AG04450 (cell line): ENCODE data around the gene SUCLG2. TPM values are rescaled to one million over a fixed set of nuclear protein-coding genes. Genes with fewer than 3 reads are reported as not detected.

Source experiments
- CTCF ChIA-PET: fragments of 300-600, 350-600 bp; formaldehyde crosslinking; extraction: SDS; loops from one replicate; lab custom pipeline; 2022; ENCODE audit warnings: antibody characterized with exemption, inconsistent platforms; lab: Charles Lee
- POLR2A ChIA-PET: fragments of 350-600 bp; formaldehyde crosslinking; extraction: SDS; loops from one replicate; lab custom pipeline; 2021; ENCODE audit warnings: antibody characterized with exemption, inconsistent platforms; lab: Yijun Ruan, JAX
- DNase-seq: peaks from one replicate; pipeline ENCODE4 v3.0.0-alpha.2; 2011; ENCODE audit warnings: low read depth, low spot score
- H3K27ac ChIP-seq: one replicate; pipeline ENCODE4 v1.5.1; 2012; ENCODE audit warnings: low read depth, low read length, control low read depth
- H3K27me3 ChIP-seq: one replicate; pipeline ENCODE4 v1.6.0; 2012; ENCODE audit warnings: low read length; ENCODE audit not compliant: control insufficient read depth, insufficient read depth
- H3K4me3 ChIP-seq: 2 replicates; pipeline ENCODE4 v1.5.1; 2011; ENCODE audit warnings: mild to moderate bottlenecking, low read depth, low read length, control low read depth
- H3K9me3 ChIP-seq: 2 replicates; pipeline ENCODE4 v1.5.1; 2012; ENCODE audit warnings: low read length; ENCODE audit not compliant: control insufficient read depth, insufficient read depth
- polyA plus RNA-seq: library from polyadenylated mRNA; depleted of rRNA; stranded (reverse); fragments of >200 nt; gene quantifications from 2 replicates; pipeline ENCODE4 v1.2.3, GENCODE V29; 2011
- TF ChIP-seq, protein P1 (sequence below): IDR thresholded peaks from 2 replicates; pipeline ENCODE4 v1.5.1; 2011; ENCODE audit warnings: low read depth, low read length, control low read depth, inconsistent platforms

Gene SUCLG2
- polyA plus RNA-seq, 1 experiment: 54.2 TPM

DNA sequence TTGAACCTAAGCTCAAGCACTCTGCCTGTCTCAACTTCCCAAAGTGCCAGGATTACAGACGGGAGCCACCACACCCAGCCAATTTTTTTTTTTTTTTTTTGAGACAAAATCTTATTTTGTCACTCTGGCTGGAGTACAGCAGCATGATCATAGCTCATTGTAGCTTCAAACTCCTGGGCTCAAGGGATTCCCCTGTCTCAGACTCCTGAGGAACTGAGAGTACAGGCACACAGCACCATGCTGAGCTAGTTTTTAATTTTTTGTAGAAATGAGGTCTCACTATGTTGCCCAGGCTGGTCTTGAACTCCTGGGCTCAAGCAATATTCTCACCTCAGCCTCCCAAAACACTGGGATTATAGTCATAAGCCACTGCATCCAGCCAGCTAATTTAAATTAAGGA is 36.8 kb upstream of the SUCLG2 start:
- CTCF ChIA-PET: no interaction called here
- no peaks in the 10 kb centered on the region for H3K9me3 ChIP-seq
- no peak for DNase-seq

DNA sequence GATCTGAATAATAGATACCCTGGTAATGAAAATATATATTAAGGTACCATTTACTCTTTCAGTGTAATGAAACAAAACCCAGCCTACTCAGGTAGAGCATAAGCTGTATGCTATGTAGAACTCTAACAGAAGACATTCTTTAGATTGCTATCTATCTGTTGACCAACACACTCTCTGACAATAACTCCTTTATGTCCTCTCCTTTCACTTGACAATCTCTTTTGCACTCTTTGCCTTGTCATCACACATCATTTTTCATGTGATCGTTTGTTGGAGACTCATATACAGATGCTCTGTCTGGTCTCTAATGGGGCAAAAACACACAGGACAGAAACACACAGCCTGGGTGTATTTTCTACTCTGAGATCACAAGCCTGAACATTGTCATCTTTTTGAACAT is 35.4 kb upstream of the SUCLG2 start:
- Histone ChIP-seq H3K9me3 (no peaks in the 10 kb centered on the region), H3K27me3 (no peaks in the 10 kb centered on the region), H3K4me3 (no peak overlapping the region), H3K27ac (no peak overlapping the region)
- ChIA-PET POLR2A (no interaction called here), CTCF (no interaction called here)
- TF ChIP-seq, protein P1, sequence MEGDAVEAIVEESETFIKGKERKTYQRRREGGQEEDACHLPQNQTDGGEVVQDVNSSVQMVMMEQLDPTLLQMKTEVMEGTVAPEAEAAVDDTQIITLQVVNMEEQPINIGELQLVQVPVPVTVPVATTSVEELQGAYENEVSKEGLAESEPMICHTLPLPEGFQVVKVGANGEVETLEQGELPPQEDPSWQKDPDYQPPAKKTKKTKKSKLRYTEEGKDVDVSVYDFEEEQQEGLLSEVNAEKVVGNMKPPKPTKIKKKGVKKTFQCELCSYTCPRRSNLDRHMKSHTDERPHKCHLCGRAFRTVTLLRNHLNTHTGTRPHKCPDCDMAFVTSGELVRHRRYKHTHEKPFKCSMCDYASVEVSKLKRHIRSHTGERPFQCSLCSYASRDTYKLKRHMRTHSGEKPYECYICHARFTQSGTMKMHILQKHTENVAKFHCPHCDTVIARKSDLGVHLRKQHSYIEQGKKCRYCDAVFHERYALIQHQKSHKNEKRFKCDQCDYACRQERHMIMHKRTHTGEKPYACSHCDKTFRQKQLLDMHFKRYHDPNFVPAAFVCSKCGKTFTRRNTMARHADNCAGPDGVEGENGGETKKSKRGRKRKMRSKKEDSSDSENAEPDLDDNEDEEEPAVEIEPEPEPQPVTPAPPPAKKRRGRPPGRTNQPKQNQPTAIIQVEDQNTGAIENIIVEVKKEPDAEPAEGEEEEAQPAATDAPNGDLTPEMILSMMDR: no peak
- no peak for DNase-seq

More for the DNA sequence above, 36.8 kb upstream of the SUCLG2 start:
- TF ChIP-seq, protein P1: no peak
- POLR2A ChIA-PET: no interaction called here
- Histone ChIP-seq H3K27me3 (no peaks in the 10 kb centered on the region), H3K4me3 (no peak overlapping the region), H3K27ac (no peak overlapping the region)

DNA sequence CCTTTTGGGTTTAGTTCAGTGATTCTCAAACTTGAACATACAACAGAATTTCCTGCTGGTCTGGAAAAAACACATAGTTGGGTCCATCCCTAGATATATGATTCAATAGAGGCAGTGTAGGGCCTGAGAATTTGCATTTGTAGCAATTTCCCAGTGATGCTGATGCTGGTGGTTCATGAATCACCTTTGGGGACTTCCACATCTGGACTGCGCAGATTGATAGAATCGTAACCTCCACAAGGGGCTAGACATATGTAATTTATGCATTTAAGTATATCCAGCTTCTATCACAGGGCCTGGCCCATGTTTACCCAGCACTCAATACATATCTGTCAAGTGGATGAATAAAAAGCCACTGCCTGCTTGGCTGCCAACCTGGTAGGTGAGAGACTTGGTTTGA is 33.8 kb upstream of the SUCLG2 start:
- no peak for DNase-seq
- TF ChIP-seq, protein P1: no peak
- POLR2A ChIA-PET: no interaction called here
- CTCF ChIA-PET: no interaction called here
- H3K27ac ChIP-seq: no peak overlapping the region
- no peak overlapping the region for H3K4me3 ChIP-seq
- H3K9me3 ChIP-seq: no peaks in the 10 kb centered on the region
- no peaks in the 10 kb centered on the region for H3K27me3 ChIP-seq

DNA sequence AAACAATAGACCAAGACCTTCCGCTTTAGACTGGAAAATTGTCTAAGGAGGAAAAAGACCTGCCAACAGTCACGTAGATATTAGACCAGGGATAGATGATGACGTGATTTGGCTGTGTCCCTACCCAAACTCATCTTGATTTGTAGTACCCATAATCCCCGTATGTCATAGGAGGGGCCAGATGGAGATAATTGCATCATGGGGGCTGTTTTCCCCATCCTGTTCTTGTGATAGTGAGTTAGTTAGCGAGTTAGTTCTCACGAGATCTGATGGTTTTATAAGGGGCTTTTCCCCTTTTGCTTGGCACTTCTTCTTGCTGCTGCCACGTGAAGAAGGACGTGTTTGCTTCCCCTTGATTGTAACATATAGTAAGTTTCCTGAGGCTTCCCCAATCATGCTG is 31.7 kb upstream of the SUCLG2 start:
- TF ChIP-seq, protein P1: no peak
- ChIA-PET CTCF (no interaction called here), POLR2A (no interaction called here)
- Histone ChIP-seq H3K27me3 (no peaks in the 10 kb centered on the region), H3K4me3 (no peak overlapping the region), H3K9me3 (no peaks in the 10 kb centered on the region), H3K27ac (no peak overlapping the region)
- DNase-seq: no peak

DNA sequence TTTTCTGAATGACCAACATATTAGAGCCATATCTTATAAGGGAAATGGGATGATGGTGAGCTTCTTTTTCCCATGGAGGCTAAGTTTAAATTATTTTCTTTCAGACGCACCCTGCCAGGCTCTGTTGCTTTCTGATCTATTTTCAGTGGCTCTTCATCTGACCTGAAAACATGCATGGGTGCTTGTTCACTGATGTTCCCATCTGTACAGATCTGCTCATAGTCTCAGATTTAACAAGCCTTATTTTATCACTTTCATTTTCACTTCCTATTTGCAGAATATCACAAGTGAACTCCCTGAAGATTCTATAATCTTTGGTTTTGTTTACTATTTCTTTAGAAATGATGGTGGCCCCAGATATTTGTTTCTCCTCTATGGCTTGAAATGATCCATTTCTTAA is 31.1 kb upstream of the SUCLG2 start:
- no peaks in the 10 kb centered on the region for H3K27me3 ChIP-seq

More for the DNA sequence above, 31.1 kb upstream of the SUCLG2 start:
- no peaks in the 10 kb centered on the region for H3K9me3 ChIP-seq
- no peak for DNase-seq
- no peak overlapping the region for H3K4me3 ChIP-seq
- ChIA-PET POLR2A (no interaction called here), CTCF (no interaction called here)
- TF ChIP-seq, protein P1: no peak
- no peak overlapping the region for H3K27ac ChIP-seq
